ENCODE measurements around the gene ZNF25.
"Not testable (repeated sequence)": the region's sequence is repeated elsewhere in the genome, so short reads cannot be mapped to it uniquely, and the experiment has no call there.

ZNF25 gene

DNA sequence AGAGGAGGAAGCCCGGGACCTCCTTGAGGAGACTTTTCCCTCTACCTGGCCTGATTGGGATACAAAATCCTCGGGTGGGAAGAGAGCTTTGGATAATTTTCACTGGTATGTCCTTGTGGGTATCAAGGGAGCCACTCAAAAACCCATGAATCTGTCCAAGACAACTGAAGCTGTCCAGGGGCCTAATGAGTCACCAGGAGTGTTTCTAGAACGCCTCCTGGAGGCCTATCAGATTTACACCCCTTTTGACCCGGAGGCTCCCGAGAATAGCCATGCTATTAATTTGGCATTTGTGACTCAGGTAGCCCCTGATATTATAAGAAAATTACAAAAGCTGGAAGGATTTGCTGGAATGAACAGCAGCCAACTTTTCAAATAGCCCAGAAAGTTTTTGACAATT, 38.6 kb downstream of the ZNF25 start:
- DNase-seq, result no peak

DNA sequence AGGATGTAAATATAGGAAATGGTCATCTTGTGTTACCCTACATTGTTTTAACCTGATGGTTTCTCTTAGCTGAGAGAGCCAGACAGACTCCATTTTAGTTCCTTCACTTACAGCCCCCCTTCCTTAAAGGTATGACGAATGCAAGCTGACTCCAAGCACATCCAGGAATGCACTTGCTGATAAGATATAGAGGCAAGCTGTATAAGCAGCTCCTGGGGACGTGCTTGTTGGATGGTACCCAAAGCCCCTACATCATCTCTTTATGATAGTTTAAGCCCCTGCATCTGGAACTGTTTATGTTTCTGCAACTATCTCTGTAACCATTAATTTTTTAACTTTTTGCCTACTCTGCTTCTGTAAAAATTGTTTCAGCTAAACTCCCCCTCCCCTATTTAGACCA, 41.7 kb downstream of the ZNF25 start:
- no peak for DNase-seq

DNA sequence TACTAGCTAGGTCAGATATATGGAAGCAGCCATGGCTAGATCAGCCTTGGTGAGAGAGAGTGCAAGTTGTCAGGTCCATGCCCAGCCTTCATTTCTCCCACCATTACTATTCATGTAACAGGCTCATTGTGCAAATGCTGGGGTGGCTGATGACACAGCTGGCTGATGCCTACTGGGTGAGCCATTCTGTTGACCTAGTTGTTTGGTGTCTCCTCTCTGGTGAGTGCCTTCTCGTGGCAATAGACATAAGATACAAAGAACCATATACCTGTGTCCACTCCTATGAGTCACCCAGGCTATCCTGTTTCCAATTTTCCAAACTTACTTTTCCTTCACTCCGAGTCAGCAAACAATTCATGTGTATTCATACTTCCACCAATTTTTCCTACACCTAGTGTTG, 46.0 kb downstream of the ZNF25 start:
- DNase-seq, result no peak

DNA sequence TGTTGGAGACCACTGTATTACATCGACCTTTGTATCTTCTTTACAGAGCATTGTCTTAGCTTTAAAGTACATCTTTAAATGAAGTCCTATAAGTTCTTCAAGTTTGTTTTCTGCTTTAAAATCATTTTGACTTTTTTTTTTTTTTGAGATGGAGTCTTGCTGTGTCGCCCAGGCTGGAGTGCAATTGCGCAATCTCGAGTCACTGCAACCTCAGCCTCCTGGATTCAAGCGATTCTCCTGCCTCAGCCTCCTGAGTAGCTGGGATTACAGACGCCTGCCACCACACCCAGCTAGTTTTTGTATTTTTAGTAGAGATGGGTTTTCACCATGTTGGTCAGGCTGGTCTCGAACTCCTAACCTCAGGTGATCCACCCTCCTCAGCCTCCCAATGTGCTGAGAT, 68.3 kb downstream of the ZNF25 start:
- DNase-seq, result not testable (repeated sequence)

DNA sequence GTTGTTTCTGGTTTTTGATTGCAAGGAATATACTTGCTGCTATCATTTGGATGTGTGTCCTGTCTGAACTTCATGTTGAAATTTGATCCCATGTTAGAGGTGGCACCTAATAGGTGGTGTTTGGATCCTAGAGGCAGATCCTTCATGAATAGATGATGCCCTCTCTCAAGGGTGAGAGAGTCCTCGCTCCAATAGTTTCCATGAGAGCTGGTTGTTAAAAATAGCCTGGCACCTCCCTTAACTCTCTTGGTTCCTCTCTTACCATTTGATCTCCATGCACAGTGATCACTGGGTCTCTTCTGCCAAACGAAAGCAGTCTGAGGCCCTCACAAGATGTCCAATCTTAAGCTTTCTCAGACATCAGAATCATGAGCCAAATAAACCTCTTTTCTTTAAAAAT, 70.1 kb downstream of the ZNF25 start:
- DNase-seq, result no peak

Measured in GOT3 (cell line).